Esophagus squamous epithelium (tissue), 4 donors: ENCODE data around the gene FERMT1.

ENCODE experiments used
- POLR2A ChIP-seq, 4 donors: fragments of 450-650 bp; IDR thresholded peaks; one replicate each; pipeline ENCODE4 v1.6.1; 2017; ENCODE audit warnings: antibody characterized with exemption in 4 of 4, mild to moderate bottlenecking in 4 of 4, moderate library complexity in 3 of 4
- TF ChIP-seq, protein P1 (sequence below), 6 experiments: fragments of 450-650 bp in 4 of 6; fragments of 200-600 bp in 2 of 6; sonication (generic) in 2 of 6; IDR thresholded peaks; one replicate each; pipeline ENCODE4 v1.5.1; 2016 to 2019; ENCODE audit warnings: antibody characterized with exemption in 6 of 6, mild to moderate bottlenecking in 4 of 6, moderate library complexity in 4 of 6

DNA sequence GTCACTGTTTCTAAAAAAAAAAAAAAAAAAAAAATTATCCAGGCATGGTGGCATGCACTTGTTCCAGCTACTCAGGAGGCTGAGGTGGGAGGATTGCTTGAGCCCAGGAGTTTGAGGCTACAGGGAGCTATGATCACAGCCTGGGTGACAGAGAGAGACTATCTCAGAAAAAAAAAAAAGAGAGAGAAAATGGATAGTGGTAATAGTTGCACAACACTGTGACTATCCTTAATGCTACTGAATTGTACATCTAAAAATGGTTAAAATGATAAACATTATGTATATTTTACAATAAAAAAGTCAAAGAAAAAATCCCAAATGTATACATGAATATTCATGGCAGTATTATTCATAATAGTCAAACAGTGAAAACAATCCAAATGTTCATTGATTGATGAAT is 23.0 kb downstream of the FERMT1 start:
- TF ChIP-seq, protein P1, sequence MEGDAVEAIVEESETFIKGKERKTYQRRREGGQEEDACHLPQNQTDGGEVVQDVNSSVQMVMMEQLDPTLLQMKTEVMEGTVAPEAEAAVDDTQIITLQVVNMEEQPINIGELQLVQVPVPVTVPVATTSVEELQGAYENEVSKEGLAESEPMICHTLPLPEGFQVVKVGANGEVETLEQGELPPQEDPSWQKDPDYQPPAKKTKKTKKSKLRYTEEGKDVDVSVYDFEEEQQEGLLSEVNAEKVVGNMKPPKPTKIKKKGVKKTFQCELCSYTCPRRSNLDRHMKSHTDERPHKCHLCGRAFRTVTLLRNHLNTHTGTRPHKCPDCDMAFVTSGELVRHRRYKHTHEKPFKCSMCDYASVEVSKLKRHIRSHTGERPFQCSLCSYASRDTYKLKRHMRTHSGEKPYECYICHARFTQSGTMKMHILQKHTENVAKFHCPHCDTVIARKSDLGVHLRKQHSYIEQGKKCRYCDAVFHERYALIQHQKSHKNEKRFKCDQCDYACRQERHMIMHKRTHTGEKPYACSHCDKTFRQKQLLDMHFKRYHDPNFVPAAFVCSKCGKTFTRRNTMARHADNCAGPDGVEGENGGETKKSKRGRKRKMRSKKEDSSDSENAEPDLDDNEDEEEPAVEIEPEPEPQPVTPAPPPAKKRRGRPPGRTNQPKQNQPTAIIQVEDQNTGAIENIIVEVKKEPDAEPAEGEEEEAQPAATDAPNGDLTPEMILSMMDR (IDR thresholded peaks at IDR 0.05): no peak
- no peak for TF ChIP-seq POLR2A (IDR thresholded peaks at IDR 0.05)
